ENCODE results near the gene PTPN18.

The PTPN18 gene

DNA sequence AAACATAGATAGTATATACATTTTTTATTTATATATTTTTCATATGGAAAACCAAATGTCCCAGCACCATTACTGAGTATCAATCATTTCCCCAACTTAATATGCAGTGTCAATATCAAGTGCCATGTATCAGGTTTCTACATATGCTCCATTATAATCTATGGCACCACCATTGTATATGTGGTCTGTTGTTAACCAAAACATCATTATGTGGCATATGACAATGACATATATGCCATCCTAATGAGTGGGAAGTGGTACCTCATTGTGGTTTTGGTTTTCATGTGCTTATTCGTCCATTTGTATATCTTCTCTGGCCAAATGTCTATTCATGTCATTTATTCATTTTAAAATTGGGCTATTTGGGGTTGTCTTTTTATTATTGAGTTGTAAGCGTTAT lies 9.2 kb downstream of the PTPN18 start:
- DNase-seq (ENCODE audit: low spot score) = no peak

DNA sequence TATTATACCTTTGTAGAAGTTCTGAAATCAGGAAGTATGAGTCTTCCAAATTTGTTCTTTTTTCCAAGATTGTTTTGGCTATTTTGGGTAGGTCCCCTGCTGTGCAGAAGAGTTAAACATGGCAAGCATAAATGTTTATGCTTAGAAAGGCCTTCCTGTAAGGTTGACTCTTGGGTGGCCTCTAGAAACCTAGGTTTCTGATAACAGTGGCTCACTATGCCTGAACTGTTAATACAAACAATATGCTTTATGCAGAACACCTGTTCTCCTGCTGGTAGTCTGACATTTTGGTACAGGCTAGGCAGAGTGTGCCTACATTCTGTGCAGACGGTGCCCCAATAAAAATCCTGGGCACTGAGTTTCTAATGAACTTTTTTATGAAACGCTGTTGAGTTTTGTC lies 10.1 kb downstream of the PTPN18 start:
- no peak for DNase-seq (ENCODE audit: low spot score)

- DNase-seq (ENCODE audit: low spot score) = no peak
Measured at GRCh38 chr2:130366720-130367119, 10.9 kb downstream of the PTPN18 start.

GRCh38 chr2:130368786-130369185 lies 12.9 kb downstream of the PTPN18 start:
- no peak for DNase-seq (ENCODE audit: low spot score)

- DNase-seq (ENCODE audit: low spot score) = no peak
Measured at GRCh38 chr2:130369311-130369964, 13.6 kb downstream of the PTPN18 start.

DNA sequence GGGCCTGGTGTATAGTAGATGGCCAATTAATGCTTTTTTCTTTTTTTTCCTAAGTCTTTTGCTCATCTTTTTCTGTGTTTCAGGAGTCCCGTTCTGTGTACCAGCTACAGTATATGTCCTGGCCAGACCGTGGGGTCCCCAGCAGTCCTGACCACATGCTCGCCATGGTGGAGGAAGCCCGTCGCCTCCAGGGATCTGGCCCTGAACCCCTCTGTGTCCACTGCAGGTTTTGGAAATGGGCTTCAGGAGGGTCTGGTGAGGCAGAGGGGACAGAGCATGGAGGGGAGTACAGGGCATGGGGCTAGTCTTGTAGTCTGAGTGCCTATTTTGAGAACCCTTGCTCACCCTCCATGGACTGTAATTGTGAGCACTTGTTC lies 14.1 kb downstream of the PTPN18 start:
- DNase-seq (ENCODE audit: low spot score) = no peak

DNA sequence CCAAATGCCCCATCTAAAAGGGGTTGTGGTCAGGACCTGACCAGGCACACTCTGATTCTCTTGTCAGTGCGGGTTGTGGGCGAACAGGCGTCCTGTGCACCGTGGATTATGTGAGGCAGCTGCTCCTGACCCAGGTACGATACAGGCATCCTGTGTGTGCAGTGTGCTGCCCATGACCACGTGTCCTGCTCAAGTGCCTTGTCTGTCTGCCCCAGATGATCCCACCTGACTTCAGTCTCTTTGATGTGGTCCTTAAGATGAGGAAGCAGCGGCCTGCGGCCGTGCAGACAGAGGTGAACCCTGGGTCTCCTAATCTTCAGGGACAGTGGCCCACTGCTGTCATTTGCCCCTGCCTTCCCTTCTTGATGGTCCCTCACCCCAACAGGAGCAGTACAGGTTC lies 14.6 kb downstream of the PTPN18 start:
- no peak for DNase-seq (ENCODE audit: low spot score)

DNA sequence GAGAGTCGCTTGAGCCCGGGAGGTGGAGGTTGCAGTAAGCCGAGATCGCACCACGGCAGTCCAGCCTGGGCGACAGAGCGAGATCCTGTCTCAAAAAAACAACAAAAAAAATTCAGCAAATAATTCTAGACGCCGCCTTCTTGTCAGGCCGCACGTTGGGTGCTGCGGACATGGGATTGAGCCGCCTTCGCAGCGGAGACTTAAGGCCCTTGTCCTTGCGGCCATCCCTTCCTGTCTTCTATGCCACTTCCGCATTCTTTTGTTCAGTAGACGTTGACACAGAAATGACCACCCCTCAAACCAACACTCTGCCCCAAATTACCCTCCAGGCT lies 15.8 kb downstream of the PTPN18 start:
- no peak for DNase-seq (ENCODE audit: low spot score)

GRCh38 chr2:130372055-130372832 lies 16.4 kb downstream of the PTPN18 start:
- peak; percentile 96 for DNase-seq (ENCODE audit: low spot score)

- DNase-seq (ENCODE audit: low spot score) = peak; percentile 26
Measured at GRCh38 chr2:130372833-130373807, 17.3 kb downstream of the PTPN18 start.

- no peak for DNase-seq (ENCODE audit: low spot score)
Measured at GRCh38 chr2:130373808-130374365, 18.0 kb downstream of the PTPN18 start.

GRCh38 chr2:130374587-130375290 lies 18.9 kb downstream of the PTPN18 start:
- peak; percentile 20 for DNase-seq (ENCODE audit: low spot score)

- no peak for DNase-seq (ENCODE audit: low spot score)
Measured at GRCh38 chr2:130375291-130376266, 19.7 kb downstream of the PTPN18 start.

DNA sequence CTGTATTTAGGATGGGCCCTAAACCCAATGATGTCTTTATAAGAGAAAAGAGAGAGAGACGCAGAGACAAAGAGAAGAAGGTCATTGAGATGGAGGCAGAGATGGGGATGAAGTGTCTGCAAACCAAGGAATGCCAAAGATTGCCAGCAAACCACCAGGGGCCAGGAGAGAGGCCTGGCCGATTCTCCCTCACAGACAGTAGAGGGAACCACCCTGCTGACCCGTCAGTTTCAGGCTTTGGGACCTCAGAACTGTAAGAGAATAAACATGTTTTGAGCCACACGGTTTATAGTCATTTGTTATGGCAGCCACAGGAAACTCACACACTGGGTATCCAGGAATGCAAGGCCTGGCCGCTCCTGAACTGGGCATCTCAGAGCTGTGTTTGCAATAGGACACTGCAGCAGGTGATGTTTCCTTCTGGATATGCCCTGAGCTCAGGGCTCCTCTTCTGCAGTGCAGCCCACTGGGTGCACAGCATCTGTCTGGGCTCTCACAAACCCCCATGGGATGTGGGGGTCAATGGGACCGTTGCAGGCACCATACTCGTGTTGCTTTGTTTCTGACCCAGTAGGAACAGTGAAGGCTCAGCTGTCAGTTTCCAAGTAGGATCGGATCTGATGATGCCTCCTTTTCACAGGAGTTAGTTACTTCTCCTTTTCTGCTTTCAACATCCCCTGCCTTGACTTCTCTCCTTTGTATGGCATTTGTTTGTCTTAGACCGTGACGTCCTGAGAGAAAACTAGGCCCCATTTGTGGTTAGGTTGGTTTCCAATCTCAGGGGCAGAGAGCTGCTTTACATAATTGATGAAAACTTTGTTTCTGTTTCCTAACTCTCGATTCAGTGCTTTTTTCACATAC lies 20.8 kb downstream of the PTPN18 start:
- DNase-seq (ENCODE audit: low spot score) = no peak

- no peak for DNase-seq (ENCODE audit: low spot score)
Measured at GRCh38 chr2:130377491-130377890, 21.6 kb downstream of the PTPN18 start.

GRCh38 chr2:130378206-130378897 lies 22.5 kb downstream of the PTPN18 start:
- no peak for DNase-seq (ENCODE audit: low spot score)

DNA sequence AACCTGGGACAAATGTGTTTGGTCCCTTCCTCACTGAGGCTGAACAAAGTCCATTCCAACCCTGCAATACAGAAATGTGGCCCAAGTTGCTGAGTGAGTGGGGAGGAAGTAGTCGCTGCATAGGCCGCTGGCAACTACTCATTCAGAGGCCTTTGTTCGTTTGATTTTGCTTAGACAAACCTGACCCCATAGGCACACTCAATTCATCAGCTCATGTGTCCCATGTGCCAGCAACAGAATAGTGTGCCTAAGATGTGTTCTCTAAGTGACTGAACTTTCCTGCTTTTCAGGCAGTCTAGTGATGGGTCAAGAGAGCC lies 23.0 kb downstream of the PTPN18 start:
- DNase-seq (ENCODE audit: low spot score) = no peak

DNA sequence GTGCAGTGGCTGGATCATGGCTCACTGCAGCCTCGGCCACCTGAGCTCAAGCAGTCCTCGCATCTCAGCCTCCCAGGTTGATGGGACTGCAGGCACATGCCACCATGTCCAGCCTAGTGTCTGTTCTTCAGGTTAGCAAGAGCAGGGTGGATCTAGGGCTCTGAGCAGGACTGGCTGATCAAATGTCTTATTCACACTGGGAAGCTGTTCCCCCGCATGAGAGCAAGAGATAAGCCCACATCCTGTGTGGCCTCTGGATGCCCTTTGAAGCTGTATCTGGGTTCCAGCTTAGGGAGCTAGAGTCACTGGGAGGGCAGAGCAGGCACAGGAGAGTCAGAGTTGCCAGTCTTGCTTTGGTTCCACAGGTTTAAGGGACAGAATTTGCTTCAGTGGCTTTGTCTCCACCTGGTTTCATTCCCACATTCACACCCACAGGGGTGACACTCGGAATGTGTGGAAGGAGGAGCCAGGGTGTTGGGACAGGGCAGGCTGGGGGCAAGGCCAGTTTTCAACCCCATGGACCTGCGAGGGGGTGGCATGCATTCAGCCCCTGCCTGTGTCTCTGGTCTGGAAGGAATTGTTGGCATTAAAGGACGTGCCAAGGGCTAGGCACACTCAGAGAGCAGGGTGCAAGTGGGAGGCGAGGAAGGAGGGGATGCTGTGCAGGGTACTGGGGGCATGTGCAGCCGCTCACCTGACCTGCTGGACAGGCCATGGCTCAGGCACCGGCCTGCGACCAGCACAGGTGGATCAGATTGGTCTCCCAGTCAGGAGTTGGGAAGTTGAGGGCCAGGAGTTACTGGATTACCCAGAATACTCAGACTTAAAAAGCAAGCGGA lies 24.5 kb downstream of the PTPN18 start:
- no peak for DNase-seq (ENCODE audit: low spot score)
